SK-N-SH (cell line): ENCODE measurements around the gene CDKN1A. TPM values are rescaled to one million over a fixed set of nuclear protein-coding genes. Genes with fewer than 3 reads are reported as not detected.

Source experiments
- CTCF ChIA-PET: fragments of 300-600, 350-600 bp; formaldehyde crosslinking; extraction: SDS; loops from one replicate; lab custom pipeline; 2021; lab: Yijun Ruan, JAX
- POLR2A ChIA-PET: fragments of 350-600 bp; sonication (Branson Sonifier 250); formaldehyde crosslinking; extraction: SDS; loops from one replicate; lab custom pipeline; 2020; ENCODE audit warnings: antibody characterized with exemption, inconsistent platforms; lab: Yijun Ruan, JAX
- DNase-seq: peaks from one replicate; pipeline ENCODE4 v3.0.0; 2012
- H2AFZ ChIP-seq: fragments of 200-600 bp; sonication (generic); 2 replicates; pipeline ENCODE4 v1.8.1; 2016; ENCODE audit warnings: antibody characterized with exemption, mild to moderate bottlenecking, low read depth
- H3F3A ChIP-seq: fragments of 200-600 bp; sonication (generic); replicated peaks from 2 replicates; pipeline ENCODE3; 2016; ENCODE audit warnings: antibody characterized with exemption, mild to moderate bottlenecking; ENCODE audit not compliant: insufficient read depth
- H3K27ac ChIP-seq, 2 experiments: fragments of 200-500 bp in 1 of 2; fragments of 200-600 bp in 1 of 2; sonication (Bioruptor generic) in 1 of 2; sonication (generic), shearing (Covaris generic) in 1 of 2; 2 replicates each; pipeline versions ENCODE4 v1.5.1 to v1.6.1; 2014 to 2016; ENCODE audit warnings: low read depth in 2 of 2, inconsistent platforms in 1 of 2, low read length in 1 of 2, mild to moderate bottlenecking in 1 of 2, mixed read lengths in 1 of 2
- H3K27me3 ChIP-seq: fragments of 200-600 bp; sonication (generic), shearing (Covaris generic); 2 replicates; pipeline ENCODE4 v1.6.1; 2016; ENCODE audit warnings: mixed run types; ENCODE audit not compliant: insufficient read depth
- H3K36me3 ChIP-seq, 2 experiments: fragments of 200-500 bp in 1 of 2; fragments of 200-600 bp in 1 of 2; sonication (Bioruptor generic) in 1 of 2; sonication (generic) in 1 of 2; replicated peaks in 1 of 2; 2 replicates each; pipeline versions ENCODE3 to v1.5.1; 2014 to 2016; ENCODE audit warnings: low read length in 1 of 2, mild to moderate bottlenecking in 1 of 2; ENCODE audit not compliant: insufficient read depth in 2 of 2, control insufficient read depth in 1 of 2
- H3K4me1 ChIP-seq, 2 experiments: fragments of 200-500 bp in 1 of 2; fragments of 200-600 bp in 1 of 2; sonication (Bioruptor generic) in 1 of 2; sonication (generic), shearing (Covaris generic) in 1 of 2; 2 replicates each; pipeline versions ENCODE4 v1.5.1 to v1.6.1; 2014 to 2016; ENCODE audit warnings: low read depth in 1 of 2, low read length in 1 of 2, mixed run types in 1 of 2; ENCODE audit not compliant: insufficient read depth in 2 of 2, control insufficient read depth in 1 of 2
- H3K4me2 ChIP-seq: fragments of 200-600 bp; sonication (generic), shearing (Covaris generic); 2 replicates; pipeline ENCODE4 v1.6.1; 2017; ENCODE audit warnings: mixed run types
- H3K4me3 ChIP-seq, 2 experiments: fragments of 200-500 bp in 1 of 2; fragments of 200-600 bp in 1 of 2; sonication (Bioruptor generic) in 1 of 2; sonication (generic), shearing (Covaris generic) in 1 of 2; 2 replicates each; pipeline versions ENCODE4 v1.5.1 to v1.8.1; 2014 to 2016; ENCODE audit warnings: low read depth in 2 of 2, inconsistent platforms in 1 of 2, low read length in 1 of 2, mild to moderate bottlenecking in 1 of 2, mixed read lengths in 1 of 2, moderate library complexity in 1 of 2
- H3K79me2 ChIP-seq: fragments of 200-600 bp; sonication (generic); 2 replicates; pipeline ENCODE4 v1.8.1; 2017; ENCODE audit warnings: mild to moderate bottlenecking; ENCODE audit not compliant: insufficient read depth
- H3K9ac ChIP-seq: fragments of 200-600 bp; sonication (generic); 2 replicates; pipeline ENCODE4 v1.6.1; 2017; ENCODE audit warnings: mixed run types
- H3K9me2 ChIP-seq: fragments of 200-600 bp; sonication (generic); 2 replicates; pipeline ENCODE4 v1.6.1; 2017; ENCODE audit warnings: mixed run types
- H3K9me3 ChIP-seq: fragments of 200-600 bp; sonication (generic); 2 replicates; pipeline ENCODE4 v1.6.1; 2017; ENCODE audit warnings: mixed run types, mild to moderate bottlenecking, moderate library complexity
- H4K20me1 ChIP-seq: fragments of 200-600 bp; sonication (generic); 2 replicates; pipeline ENCODE4 v1.6.1; 2017; ENCODE audit warnings: mild to moderate bottlenecking, mixed run types; ENCODE audit not compliant: insufficient read depth
- CHD2 ChIP-seq: fragments of 150-350 bp; IDR thresholded peaks from 2 replicates; pipeline ENCODE4 v1.6.1; 2018; ENCODE audit warnings: low read length; ENCODE audit not compliant: partially characterized antibody
- CTCF ChIP-seq: fragments of 200-600 bp; sonication (generic); IDR thresholded peaks from 2 replicates; pipeline ENCODE4 v1.6.1; 2017; ENCODE audit warnings: antibody characterized with exemption, mild to moderate bottlenecking, moderate library complexity
- ELF1 ChIP-seq: IDR thresholded peaks from 2 replicates; pipeline ENCODE4 v1.4.0; 2012
- EP300 ChIP-seq, 2 experiments: IDR thresholded peaks; 2 replicates each; pipeline versions ENCODE4 v1.4.0 to v1.6.1; 2012; ENCODE audit warnings: borderline replicate concordance in 1 of 2, low read depth in 1 of 2, low read length in 1 of 2
- FOSL2 ChIP-seq: IDR thresholded peaks from 2 replicates; pipeline ENCODE4 v1.4.0; 2012; ENCODE audit warnings: low read depth, mild to moderate bottlenecking, moderate library complexity, borderline replicate concordance
- FOXJ3 ChIP-seq: sonication (generic); formaldehyde crosslinking; IDR thresholded peaks from 2 replicates; pipeline ENCODE4 v1.5.1; 2020; ENCODE audit warnings: mild to moderate bottlenecking, missing genetic modification reagents
- GATA2 ChIP-seq: sonication (generic); formaldehyde crosslinking; IDR thresholded peaks from 2 replicates; pipeline ENCODE4 v1.5.0; 2020; ENCODE audit warnings: mild to moderate bottlenecking, missing genetic modification reagents
- IRF3 ChIP-seq: fragments of 150-350 bp; IDR thresholded peaks from 2 replicates; pipeline ENCODE4 v1.6.1; 2016; ENCODE audit warnings: mild to moderate bottlenecking, low read depth, low read length
- NRF1 ChIP-seq: IDR thresholded peaks from 2 replicates; pipeline ENCODE4 v1.6.1; 2012; ENCODE audit warnings: low read depth, mild to moderate bottlenecking, low read length
- RCOR1 ChIP-seq: fragments of 150-350 bp; IDR thresholded peaks from 2 replicates; pipeline ENCODE4 v1.6.1; 2017; ENCODE audit warnings: antibody characterized with exemption, low read length
- REST ChIP-seq: IDR thresholded peaks from 2 replicates; pipeline ENCODE4 v1.6.1; 2012; ENCODE audit warnings: mild to moderate bottlenecking, low read depth, low read length, moderate library complexity
- RXRA ChIP-seq: IDR thresholded peaks from 2 replicates; pipeline ENCODE4 v1.4.0; 2012; ENCODE audit warnings: low read depth, mild to moderate bottlenecking, borderline replicate concordance
- SMC3 ChIP-seq: IDR thresholded peaks from 2 replicates; pipeline ENCODE4 v1.6.1; 2012; ENCODE audit warnings: low read depth, low read length, improper control_type of control experiment
- TAF1 ChIP-seq: IDR thresholded peaks from 2 replicates; pipeline ENCODE4 v1.6.1; 2012; ENCODE audit warnings: low read depth, mild to moderate bottlenecking, low read length, moderate library complexity, borderline replicate concordance
- TCF12 ChIP-seq: IDR thresholded peaks from 2 replicates; pipeline ENCODE4 v1.4.0; 2012
- YY1 ChIP-seq: IDR thresholded peaks from 2 replicates; pipeline ENCODE4 v1.4.0; 2012; ENCODE audit warnings: low read depth, mild to moderate bottlenecking
- WGBS: methylation state at CpG from one replicate; pipeline ENCODE4 v1.1.6; 2017; ENCODE audit warnings: low lambda C conversion rate; 5-methylcytosine and 5-hydroxymethylcytosine counted together
- polyA plus RNA-seq, 3 experiments: library from polyadenylated mRNA; depleted of rRNA; stranded (reverse); fragments of >200 nt; gene quantifications; 2 replicates each; pipeline ENCODE4 v1.2.3, GENCODE V29; 2012

CDKN1A gene
- polyA plus RNA-seq, 1 of the 3 experiments (the other 2 are of a cell fraction), result 747 TPM

GRCh38 chr6:36677059-36677749 is 1.3 kb upstream of the CDKN1A start:
- Histone ChIP-seq H3K9me2 (no peaks in the 10 kb centered on the region), H3K4me3 (peak overlapping the region; percentile 15 to 21), H2AFZ (no peak overlapping the region), H3K4me1 (peaks cover 27 to 41% of the 10 kb centered on the region in 2 experiments), H3F3A (peaks cover 35% of the 10 kb centered on the region), H3K4me2 (peak overlapping the region; percentile 94), H3K27ac (peak overlapping the region; percentile 87 to 94), H3K9ac (peak overlapping the region; percentile 73), H3K36me3 (peaks cover 3 to 5% of the 10 kb centered on the region in 2 experiments), H3K79me2 (peaks cover 51% of the 10 kb centered on the region), H3K9me3 (no peaks in the 10 kb centered on the region), H4K20me1 (peaks cover 37% of the 10 kb centered on the region), H3K27me3 (no peaks in the 10 kb centered on the region)
- TF ChIP-seq CTCF (no peak; the same call in 1 of the 2 replicates), REST (no peak), ELF1 (no peak), RCOR1 (no peak), CHD2 (peak; percentile 18), FOXJ3 (CRISPR knock-in tag) (0 out of 2 replicates have a peak, but pooled peaks have one; percentile 3), EP300 (IDR thresholded peaks at IDR 0.05; ENCODE audit: borderline replicate concordance in 1 of 2, low read depth in 1 of 2, low read length in 1 of 2) (0 out of 4 replicates have a peak, but pooled peaks of 1 of the 2 experiments have one; percentile 9), TCF12 (no peak), FOSL2 (no peak), NRF1 (0 out of 2 replicates have a peak, but pooled peaks have one; percentile 7), TAF1 (0 out of 2 replicates have a peak, but pooled peaks have one; percentile 28), IRF3 (no peak), GATA2 (CRISPR knock-in tag) (no peak), SMC3 (no peak), YY1 (no peak), RXRA (no peak)
- DNase-seq, result peak; percentile 41
- WGBS, result 53% methylated on average over 6 of the region's 7 CpGs
- ChIA-PET CTCF (interaction anchor here (0.9 to 9.5 kb wide), 6 partner anchors 9 to 224 kb away, joined by 3 to 91 read pairs (median 4); no protein-coding TSS in a partner anchor), POLR2A (interaction anchor here (1.0 to 3.4 kb wide), 8 partner anchors 10 to 84 kb away, joined by 3 to 24 read pairs (median 4); no protein-coding TSS in a partner anchor)
